Measurements from ENCODE around the gene USE1. TPM values are rescaled to one million over a fixed set of nuclear protein-coding genes. Genes with fewer than 3 reads are reported as not detected.
A peak's percentile ranks its signal among the peaks of the same experiment; 100 is the strongest.

Gene USE1
- total and polyA plus RNA-seq, 9 of the 15 experiments (the other 6 are each of a cell fraction or from before 2014, with no cell fraction given), result 17.3 to 52.4 (median 34.0) TPM

DNA sequence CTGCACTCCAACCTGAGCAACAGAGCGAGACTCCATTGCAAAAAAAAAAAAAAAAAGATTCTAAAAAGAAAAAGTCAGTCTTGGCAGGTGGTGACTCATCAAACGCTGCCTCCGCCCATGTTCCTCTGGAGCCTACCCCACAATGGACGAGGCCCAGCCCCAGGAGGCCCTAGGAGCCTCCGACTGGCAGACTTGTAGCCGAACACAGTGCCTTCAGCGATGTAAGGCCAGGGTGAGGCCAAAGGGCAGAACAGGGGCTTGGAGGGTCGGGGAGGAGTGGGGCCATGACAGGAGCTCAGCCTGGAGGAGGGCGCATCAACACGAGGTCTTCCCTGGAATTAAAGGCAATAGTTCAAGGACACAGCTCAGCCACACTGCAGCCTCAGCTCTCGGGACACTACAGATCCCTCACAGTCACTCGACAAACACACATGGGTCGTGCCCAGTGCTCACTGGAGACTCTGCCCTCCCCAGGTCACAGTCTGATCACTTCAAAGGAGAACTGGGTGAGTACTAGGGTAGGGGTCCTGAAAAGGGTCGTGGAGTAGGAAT is 5.1 kb downstream of the USE1 start (continued):
- TF ChIP-seq, protein P1, sequence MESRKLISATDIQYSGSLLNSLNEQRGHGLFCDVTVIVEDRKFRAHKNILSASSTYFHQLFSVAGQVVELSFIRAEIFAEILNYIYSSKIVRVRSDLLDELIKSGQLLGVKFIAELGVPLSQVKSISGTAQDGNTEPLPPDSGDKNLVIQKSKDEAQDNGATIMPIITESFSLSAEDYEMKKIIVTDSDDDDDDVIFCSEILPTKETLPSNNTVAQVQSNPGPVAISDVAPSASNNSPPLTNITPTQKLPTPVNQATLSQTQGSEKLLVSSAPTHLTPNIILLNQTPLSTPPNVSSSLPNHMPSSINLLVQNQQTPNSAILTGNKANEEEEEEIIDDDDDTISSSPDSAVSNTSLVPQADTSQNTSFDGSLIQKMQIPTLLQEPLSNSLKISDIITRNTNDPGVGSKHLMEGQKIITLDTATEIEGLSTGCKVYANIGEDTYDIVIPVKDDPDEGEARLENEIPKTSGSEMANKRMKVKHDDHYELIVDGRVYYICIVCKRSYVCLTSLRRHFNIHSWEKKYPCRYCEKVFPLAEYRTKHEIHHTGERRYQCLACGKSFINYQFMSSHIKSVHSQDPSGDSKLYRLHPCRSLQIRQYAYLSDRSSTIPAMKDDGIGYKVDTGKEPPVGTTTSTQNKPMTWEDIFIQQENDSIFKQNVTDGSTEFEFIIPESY (CRISPR knock-in tag; IDR thresholded peaks at IDR 0.05), result no peak
- TF ChIP-seq ZFP1 (CRISPR knock-in tag; IDR thresholded peaks at IDR 0.05), result no peak
- TF ChIP-seq MYBL2 (IDR thresholded peaks at IDR 0.05; ENCODE audit: low read depth), result no peak
- no peak for TF ChIP-seq MYBL2 (CRISPR knock-in tag; IDR thresholded peaks at IDR 0.05; ENCODE audit: borderline replicate concordance)
- no peak for TF ChIP-seq ZNF41 (CRISPR knock-in tag; conservative IDR thresholded peaks at IDR 0.05)
- no peak for TF ChIP-seq ZNF347 (CRISPR knock-in tag; IDR thresholded peaks at IDR 0.05; ENCODE audit: low read depth)
- TF ChIP-seq RBM15 (IDR thresholded peaks at IDR 0.05; ENCODE audit: insufficient read depth, low read length), result no peak
- no peak for TF ChIP-seq NCOA6 (IDR thresholded peaks at IDR 0.05)
- TF ChIP-seq NCOA2 (IDR thresholded peaks at IDR 0.05; ENCODE audit: partially characterized antibody in 2 of 2), result no peak
- TF ChIP-seq XRCC3 (IDR thresholded peaks at IDR 0.05), result no peak
- TF ChIP-seq, protein P2, sequence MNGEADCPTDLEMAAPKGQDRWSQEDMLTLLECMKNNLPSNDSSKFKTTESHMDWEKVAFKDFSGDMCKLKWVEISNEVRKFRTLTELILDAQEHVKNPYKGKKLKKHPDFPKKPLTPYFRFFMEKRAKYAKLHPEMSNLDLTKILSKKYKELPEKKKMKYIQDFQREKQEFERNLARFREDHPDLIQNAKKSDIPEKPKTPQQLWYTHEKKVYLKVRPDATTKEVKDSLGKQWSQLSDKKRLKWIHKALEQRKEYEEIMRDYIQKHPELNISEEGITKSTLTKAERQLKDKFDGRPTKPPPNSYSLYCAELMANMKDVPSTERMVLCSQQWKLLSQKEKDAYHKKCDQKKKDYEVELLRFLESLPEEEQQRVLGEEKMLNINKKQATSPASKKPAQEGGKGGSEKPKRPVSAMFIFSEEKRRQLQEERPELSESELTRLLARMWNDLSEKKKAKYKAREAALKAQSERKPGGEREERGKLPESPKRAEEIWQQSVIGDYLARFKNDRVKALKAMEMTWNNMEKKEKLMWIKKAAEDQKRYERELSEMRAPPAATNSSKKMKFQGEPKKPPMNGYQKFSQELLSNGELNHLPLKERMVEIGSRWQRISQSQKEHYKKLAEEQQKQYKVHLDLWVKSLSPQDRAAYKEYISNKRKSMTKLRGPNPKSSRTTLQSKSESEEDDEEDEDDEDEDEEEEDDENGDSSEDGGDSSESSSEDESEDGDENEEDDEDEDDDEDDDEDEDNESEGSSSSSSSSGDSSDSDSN (IDR thresholded peaks at IDR 0.05; ENCODE audit: borderline replicate concordance in 1 of 2, low read depth in 2 of 2, low read length in 2 of 2), result no peak
- TF ChIP-seq, protein P3, sequence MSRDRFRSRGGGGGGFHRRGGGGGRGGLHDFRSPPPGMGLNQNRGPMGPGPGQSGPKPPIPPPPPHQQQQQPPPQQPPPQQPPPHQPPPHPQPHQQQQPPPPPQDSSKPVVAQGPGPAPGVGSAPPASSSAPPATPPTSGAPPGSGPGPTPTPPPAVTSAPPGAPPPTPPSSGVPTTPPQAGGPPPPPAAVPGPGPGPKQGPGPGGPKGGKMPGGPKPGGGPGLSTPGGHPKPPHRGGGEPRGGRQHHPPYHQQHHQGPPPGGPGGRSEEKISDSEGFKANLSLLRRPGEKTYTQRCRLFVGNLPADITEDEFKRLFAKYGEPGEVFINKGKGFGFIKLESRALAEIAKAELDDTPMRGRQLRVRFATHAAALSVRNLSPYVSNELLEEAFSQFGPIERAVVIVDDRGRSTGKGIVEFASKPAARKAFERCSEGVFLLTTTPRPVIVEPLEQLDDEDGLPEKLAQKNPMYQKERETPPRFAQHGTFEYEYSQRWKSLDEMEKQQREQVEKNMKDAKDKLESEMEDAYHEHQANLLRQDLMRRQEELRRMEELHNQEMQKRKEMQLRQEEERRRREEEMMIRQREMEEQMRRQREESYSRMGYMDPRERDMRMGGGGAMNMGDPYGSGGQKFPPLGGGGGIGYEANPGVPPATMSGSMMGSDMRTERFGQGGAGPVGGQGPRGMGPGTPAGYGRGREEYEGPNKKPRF (IDR thresholded peaks at IDR 0.05; ENCODE audit: low read depth, low read length), result no peak
- no peak for TF ChIP-seq SRSF7 (optimal IDR thresholded peaks at IDR 0.05; ENCODE audit: low read depth, low read length)
- TF ChIP-seq NFXL1 (CRISPR knock-in tag; IDR thresholded peaks at IDR 0.05), result no peak
- peak; percentile 70 for TF ChIP-seq RBFOX2 (IDR thresholded peaks at IDR 0.05; ENCODE audit: low read depth, low read length)
- no peak for TF ChIP-seq ZC3H11A (IDR thresholded peaks at IDR 0.05; ENCODE audit: low read depth, low read length)
- no peak for TF ChIP-seq BACH1 (tag; IDR thresholded peaks at IDR 0.05)
- no peak for TF ChIP-seq ZNF133 (CRISPR knock-in tag; IDR thresholded peaks at IDR 0.05)
- TF ChIP-seq EHMT2 (IDR thresholded peaks at IDR 0.05), result no peak
- TF ChIP-seq NR1H2 (CRISPR knock-in tag; IDR thresholded peaks at IDR 0.05), result no peak

Measured in K562 (cell line).